Activated naive CD4-positive, alpha-beta T cell treated with anti-CD3 and anti-CD28 coated beads, Interleukin-2, amount 50 U/mL, for 72 hours (primary cell): ENCODE results near the gene ADGRL3. TPM values are rescaled to one million over a fixed set of nuclear protein-coding genes. Genes with fewer than 3 reads are reported as not detected.

Experiments
- ATAC-seq, 2 donors: fragments of 150-1000 bp; cut with Tn5 transposase; 2 replicates each; pipeline ENCODE4 v1.10.0; 2021; ENCODE audit warnings: mild to moderate bottlenecking in 2 of 2, moderate library complexity in 2 of 2
- DNase-seq, 2 donors: peaks; one replicate each; pipeline ENCODE4 v3.0.0; 2021 to 2022; ENCODE audit warnings: low spot score in 2 of 2
- H3K27ac Mint-ChIP-seq, 2 donors: one replicate each; pipeline ENCODE4 v1.8.0; 2022; ENCODE audit warnings: mild to moderate bottlenecking in 2 of 2, mixed read lengths in 2 of 2
- H3K36me3 Mint-ChIP-seq, 2 donors: one replicate each; pipeline ENCODE4 v1.8.0; 2022; ENCODE audit warnings: mixed read lengths in 2 of 2
- H3K9me3 Mint-ChIP-seq, 2 donors: one replicate each; pipeline ENCODE4 v1.8.0; 2022; ENCODE audit warnings: mixed read lengths in 2 of 2
- total RNA-seq, 2 donors: library from RNA; stranded (reverse); gene quantifications; one replicate each; pipeline ENCODE4 v1.2.3, GENCODE V29; 2022

ADGRL3 gene
- total RNA-seq, 2 donors from 2014 or later: not detected

- Mint-ChIP-seq H3K36me3 (no peaks in the 10 kb centered on the region), H3K27ac (no peak overlapping the region), H3K9me3 (peaks cover 0 to 18% of the 10 kb centered on the region in 2 donors)
- DNase-seq (no peak), ATAC-seq (no peak)
Measured at GRCh38 chr4:62118558-62118957, 918.4 kb downstream of the ADGRL3 start.

DNA sequence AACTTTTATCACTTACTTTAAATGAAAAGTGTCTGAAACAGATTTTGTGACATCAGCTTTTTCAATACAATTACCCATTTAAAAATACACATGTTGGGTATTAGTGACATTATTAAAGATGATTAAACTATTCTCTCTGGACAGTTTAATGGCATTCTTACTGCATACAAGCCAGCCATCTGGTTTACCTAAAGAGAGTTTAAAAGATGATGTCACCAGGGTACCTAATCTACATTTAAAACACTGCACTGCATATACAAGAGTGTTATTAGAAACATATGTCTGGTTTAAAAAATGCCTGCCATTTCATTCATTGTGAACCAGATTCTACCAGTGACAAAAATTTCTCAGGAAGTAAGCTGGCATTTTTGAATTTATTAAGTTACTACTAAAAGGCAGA is 919.1 kb downstream of the ADGRL3 start:
- no peak overlapping the region for H3K27ac Mint-ChIP-seq
- ATAC-seq (no peak), DNase-seq (no peak)
- peaks cover 2 to 16% of the 10 kb centered on the region in 2 donors for H3K9me3 Mint-ChIP-seq
- no peaks in the 10 kb centered on the region for H3K36me3 Mint-ChIP-seq

DNA sequence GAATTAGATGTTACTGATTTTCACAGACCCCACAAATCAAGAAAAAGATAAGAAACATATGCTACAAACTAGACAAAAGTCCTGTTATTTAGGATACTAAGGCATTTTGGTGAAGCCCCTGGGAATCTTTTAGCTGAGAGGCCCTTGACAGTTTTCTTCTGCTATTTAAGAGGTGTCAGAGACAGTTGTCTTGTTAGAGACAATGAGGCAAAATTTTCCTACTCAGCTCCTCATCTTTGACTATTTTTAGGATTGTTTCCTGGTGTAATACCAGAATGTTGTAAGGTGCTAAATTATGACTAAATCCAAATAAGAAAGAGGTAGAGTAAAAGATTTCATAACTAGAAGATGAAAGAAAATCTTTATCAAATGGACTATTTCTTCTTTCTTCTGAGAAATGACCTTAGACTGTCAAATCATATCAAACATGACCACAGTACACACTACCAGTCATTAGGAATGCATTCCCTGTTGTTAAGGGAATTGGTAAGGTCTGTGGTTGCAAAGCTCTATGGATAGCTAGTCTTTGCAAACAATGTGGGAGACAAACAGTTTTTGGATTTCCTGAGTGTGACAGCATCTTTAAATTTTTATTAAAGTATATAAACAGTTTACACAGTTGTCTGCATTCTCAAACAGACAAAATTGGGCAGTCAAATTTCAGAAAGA is 926.1 kb downstream of the ADGRL3 start:
- DNase-seq: no peak
- no peak overlapping the region for H3K27ac Mint-ChIP-seq
- peaks cover 12 to 34% of the 10 kb centered on the region in 2 donors for H3K9me3 Mint-ChIP-seq
- no peak for ATAC-seq
- peaks cover 6 to 8% of the 10 kb centered on the region in 2 donors for H3K36me3 Mint-ChIP-seq
